K562 (cell line): ENCODE results near the gene IGF2R. TPM values are rescaled to one million over a fixed set of nuclear protein-coding genes. Genes with fewer than 3 reads are reported as not detected.

Experiments used
- ATF6 ChIP-seq: sonication (generic); formaldehyde crosslinking; IDR thresholded peaks from 2 replicates; pipeline ENCODE4 v1.4.0; 2020; ENCODE audit warnings: mild to moderate bottlenecking, missing genetic modification reagents
- BRCA1 ChIP-seq, 2 experiments: fragments of 450-650 bp in 1 of 2; sonication (generic) in 1 of 2; formaldehyde crosslinking in 1 of 2; IDR thresholded peaks; 2 replicates each; pipeline versions ENCODE4 v1.5.0 to v1.6.1; 2017 to 2020; ENCODE audit warnings: mild to moderate bottlenecking in 1 of 2, missing genetic modification reagents in 1 of 2
- ETV5 ChIP-seq: sonication (generic); formaldehyde crosslinking; IDR thresholded peaks from 2 replicates; pipeline ENCODE4 v1.4.0; 2020; ENCODE audit warnings: low read depth, mild to moderate bottlenecking, missing genetic modification reagents
- FOSL1 ChIP-seq: fragments of 200-800 bp; sonication (Bioruptor generic); conservative IDR thresholded peaks from 2 replicates; pipeline ENCODE4 v1.6.1; 2016; ENCODE audit warnings: missing genetic modification characterization, missing compliant biosample characterization
- GTF2F1 ChIP-seq: IDR thresholded peaks from 2 replicates; pipeline ENCODE4 v1.6.1; 2011; ENCODE audit warnings: low read depth, low read length, improper control_type of control experiment
- HSF4 ChIP-seq: fragments of 250-450 bp; sonication (Bioruptor Pico); IDR thresholded peaks from 2 replicates; pipeline ENCODE4 v2.1.2; 2022; ENCODE audit warnings: mild to moderate bottlenecking, moderate library complexity, borderline replicate concordance
- NR3C1 ChIP-seq: sonication (generic); formaldehyde crosslinking; IDR thresholded peaks from 2 replicates; pipeline ENCODE4 v1.8.1; 2022; ENCODE audit warnings: missing genetic modification reagents
- RBM15 ChIP-seq: fragments of 200-400 bp; formaldehyde crosslinking; IDR thresholded peaks from 2 replicates; pipeline ENCODE4 v1.6.1; 2018; ENCODE audit warnings: mild to moderate bottlenecking, low read length, moderate library complexity; ENCODE audit not compliant: insufficient read depth
- SRSF7 ChIP-seq: fragments of 200-400 bp; formaldehyde crosslinking; optimal IDR thresholded peaks from 2 replicates; pipeline ENCODE3; 2017; ENCODE audit warnings: mild to moderate bottlenecking, low read depth, low read length
- TAL1 ChIP-seq: fragments of 450-650 bp; IDR thresholded peaks from 2 replicates; pipeline ENCODE4 v1.6.1; 2016; ENCODE audit warnings: mild to moderate bottlenecking
- TCF7L2 ChIP-seq: fragments of 150-350 bp; IDR thresholded peaks from 2 replicates; pipeline ENCODE4 v1.6.1; 2016; ENCODE audit warnings: low read depth, mild to moderate bottlenecking, low read length, moderate library complexity
- TFAM ChIP-seq: fragments of 250-450 bp; sonication (Bioruptor Pico); conservative IDR thresholded peaks from 2 replicates; pipeline ENCODE4 v1.5.0; 2021; ENCODE audit warnings: mild to moderate bottlenecking, moderate library complexity
- YY1 ChIP-seq, 3 experiments: IDR thresholded peaks; 2 replicates each; pipeline ENCODE4 v1.6.1; 2011; ENCODE audit warnings: low read length in 2 of 3, mild to moderate bottlenecking in 2 of 3, moderate library complexity in 2 of 3, borderline replicate concordance in 1 of 3, control low read depth in 1 of 3, low read depth in 1 of 3; ENCODE audit not compliant: insufficient read depth in 3 of 3, insufficient replicate concordance in 2 of 3, control insufficient read depth in 1 of 3, insufficient read length in 1 of 3; ENCODE audit errors: extremely low read depth in 1 of 3
- ZEB2 ChIP-seq: fragments of 450-650 bp; IDR thresholded peaks from 2 replicates; pipeline ENCODE4 v1.6.1; 2016
- ZKSCAN1 ChIP-seq: fragments of 150-350 bp; IDR thresholded peaks from 2 replicates; pipeline ENCODE4 v1.6.1; 2016; ENCODE audit warnings: low read depth, low read length
- ZNF134 ChIP-seq: fragments of 250-450 bp; sonication (Bioruptor Pico); conservative IDR thresholded peaks from 2 replicates; pipeline ENCODE4 v1.4.0; 2020
- ZNF197 ChIP-seq: fragments of 200-800 bp; sonication (Bioruptor generic); IDR thresholded peaks from 2 replicates; pipeline ENCODE4 v1.6.1; 2016; ENCODE audit warnings: low read depth, missing genetic modification characterization, missing compliant biosample characterization
- ZNF561 ChIP-seq: fragments of 450-650 bp; formaldehyde crosslinking; conservative IDR thresholded peaks from 2 replicates; pipeline ENCODE4 v1.4.0; 2020; ENCODE audit warnings: mild to moderate bottlenecking, moderate library complexity
- polyA plus RNA-seq, 8 experiments: library from polyadenylated mRNA; depleted of rRNA in 4 of 8; stranded (reverse) in 5 of 8; unstranded in 3 of 8; fragments of >200 nt; fragmentation: Nextera tagmentation in 2 of 8; fragmentation: Illumina TruSeq in 1 of 8; extraction: Ambion mirVana in 2 of 8; extraction: Trizol in 1 of 8; gene quantifications; 2 replicates each; pipeline versions ENCODE4 v1.2.1 to v1.2.3, GENCODE V29; 2011 to 2014; ENCODE audit warnings: inconsistent platforms in 1 of 8, missing spikeins in 1 of 8
- total RNA-seq, 7 experiments: library from RNA; depleted of rRNA in 6 of 7; stranded (reverse); fragments of >200 nt in 6 of 7; fragmentation: Illumina TruSeq in 2 of 7; extraction: Trizol in 2 of 7; gene quantifications; 2 replicates each; pipeline versions ENCODE4 v1.2.1 to v1.2.3, GENCODE V29; 2011 to 2021; ENCODE audit warnings: low replicate concordance in 1 of 7
- TF ChIP-seq, protein P1 (sequence below): IDR thresholded peaks from 2 replicates; pipeline ENCODE4 v1.6.1; 2014; ENCODE audit warnings: antibody characterized with exemption
- TF ChIP-seq, protein P2 (sequence below): fragments of 250-450 bp; sonication (Bioruptor Pico); IDR thresholded peaks from 2 replicates; pipeline ENCODE4 v1.5.0; 2020; ENCODE audit warnings: mild to moderate bottlenecking

IGF2R gene
- total and polyA plus RNA-seq, 9 of the 15 experiments (the other 6 are each of a cell fraction or from before 2014, with no cell fraction given): 3.5 to 92.3 (median 34.5) TPM

DNA sequence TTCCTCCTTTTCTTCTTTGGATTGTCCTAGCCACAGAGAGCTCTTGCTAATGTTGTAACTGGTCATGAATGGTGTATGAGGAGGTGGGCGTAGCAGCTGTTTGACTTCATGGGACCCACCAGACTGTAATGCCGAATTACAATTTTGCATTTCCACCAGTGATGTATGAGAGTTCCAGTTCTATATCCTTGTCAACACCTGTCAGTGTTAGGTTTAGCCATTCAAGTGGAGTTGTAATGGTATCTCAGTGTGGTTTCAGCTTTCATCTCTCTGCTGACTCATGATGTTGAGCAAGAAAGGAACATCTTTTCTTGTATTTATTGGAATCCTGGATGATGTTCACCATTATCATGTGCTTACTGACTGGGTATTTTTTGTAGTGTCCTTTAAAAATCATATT is 5.1 kb downstream of the IGF2R start (continued):
- no peak for TF ChIP-seq ETV5 (CRISPR knock-in tag)
- no peak for TF ChIP-seq TFAM
- no peak for TF ChIP-seq SRSF7
- TF ChIP-seq ZEB2: peak; percentile 91
- TF ChIP-seq ZNF561 (CRISPR knock-in tag): no peak
- no peak for TF ChIP-seq ZKSCAN1
- TF ChIP-seq, protein P1, sequence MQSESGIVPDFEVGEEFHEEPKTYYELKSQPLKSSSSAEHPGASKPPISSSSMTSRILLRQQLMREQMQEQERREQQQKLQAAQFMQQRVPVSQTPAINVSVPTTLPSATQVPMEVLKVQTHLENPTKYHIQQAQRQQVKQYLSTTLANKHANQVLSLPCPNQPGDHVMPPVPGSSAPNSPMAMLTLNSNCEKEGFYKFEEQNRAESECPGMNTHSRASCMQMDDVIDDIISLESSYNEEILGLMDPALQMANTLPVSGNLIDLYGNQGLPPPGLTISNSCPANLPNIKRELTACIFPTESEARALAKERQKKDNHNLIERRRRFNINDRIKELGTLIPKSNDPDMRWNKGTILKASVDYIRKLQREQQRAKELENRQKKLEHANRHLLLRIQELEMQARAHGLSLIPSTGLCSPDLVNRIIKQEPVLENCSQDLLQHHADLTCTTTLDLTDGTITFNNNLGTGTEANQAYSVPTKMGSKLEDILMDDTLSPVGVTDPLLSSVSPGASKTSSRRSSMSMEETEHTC: no peak
- no peak for TF ChIP-seq ZNF197 (CRISPR knock-in tag)
- TF ChIP-seq TCF7L2: no peak
- TF ChIP-seq, protein P2, sequence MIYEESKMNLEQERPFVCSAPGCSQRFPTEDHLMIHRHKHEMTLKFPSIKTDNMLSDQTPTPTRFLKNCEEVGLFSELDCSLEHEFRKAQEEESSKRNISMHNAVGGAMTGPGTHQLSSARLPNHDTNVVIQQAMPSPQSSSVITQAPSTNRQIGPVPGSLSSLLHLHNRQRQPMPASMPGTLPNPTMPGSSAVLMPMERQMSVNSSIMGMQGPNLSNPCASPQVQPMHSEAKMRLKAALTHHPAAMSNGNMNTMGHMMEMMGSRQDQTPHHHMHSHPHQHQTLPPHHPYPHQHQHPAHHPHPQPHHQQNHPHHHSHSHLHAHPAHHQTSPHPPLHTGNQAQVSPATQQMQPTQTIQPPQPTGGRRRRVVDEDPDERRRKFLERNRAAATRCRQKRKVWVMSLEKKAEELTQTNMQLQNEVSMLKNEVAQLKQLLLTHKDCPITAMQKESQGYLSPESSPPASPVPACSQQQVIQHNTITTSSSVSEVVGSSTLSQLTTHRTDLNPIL: no peak
- no peak for TF ChIP-seq YY1 (IDR thresholded peaks at IDR 0.05; ENCODE audit: borderline replicate concordance in 1 of 3, control insufficient read depth in 1 of 3, extremely low read depth in 1 of 3, insufficient read depth in 3 of 3, insufficient read length in 1 of 3, insufficient replicate concordance in 2 of 3, low read depth in 1 of 3, low read length in 2 of 3)
- no peak for TF ChIP-seq RBM15
- no peak for TF ChIP-seq ATF6
- no peak for TF ChIP-seq HSF4 (CRISPR knock-in tag)
- TF ChIP-seq TAL1: peak; percentile 32; the same call in 1 of the 2 replicates
- TF ChIP-seq FOSL1 (tag): peak; percentile 89
- TF ChIP-seq NR3C1 (CRISPR knock-in tag): no peak
- no peak for TF ChIP-seq GTF2F1
- no peak for TF ChIP-seq ZNF134 (CRISPR knock-in tag)
- no peak for TF ChIP-seq BRCA1 (IDR thresholded peaks at IDR 0.05)
- no peak for TF ChIP-seq BRCA1 (CRISPR knock-in tag; IDR thresholded peaks at IDR 0.05)
